ENCODE measurements around the gene KCNT1. TPM values are rescaled to one million over a fixed set of nuclear protein-coding genes. Genes with fewer than 3 reads are reported as not detected.

The KCNT1 gene
- total and polyA plus RNA-seq, 2 experiments from 2014 or later = 0.27 TPM; not detected in 1

DNA sequence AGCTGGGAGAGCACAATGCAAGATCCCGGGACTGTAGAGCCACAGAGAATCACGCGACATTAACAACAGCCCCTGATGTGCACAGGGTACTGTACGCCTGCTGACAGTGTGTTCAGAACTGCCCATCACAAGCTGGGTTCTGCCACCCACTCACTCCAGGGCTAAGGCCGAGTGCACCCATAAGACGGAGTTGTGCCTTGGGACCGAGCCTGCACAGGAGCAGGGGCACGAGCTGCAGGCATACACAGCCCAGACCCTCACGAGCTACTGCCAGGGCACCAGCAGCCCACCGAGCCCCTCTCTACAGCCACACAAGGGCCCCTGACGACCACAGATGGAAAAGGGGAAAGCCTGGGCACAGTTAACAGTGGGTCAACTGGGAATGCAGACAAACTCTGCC lies 137.5 kb downstream of the KCNT1 start:
- Histone ChIP-seq H3K9me2 (replicated peaks; ENCODE audit: insufficient read depth) (no peaks in the 10 kb centered on the region), H3K27me3 (no peaks in the 10 kb centered on the region), H3K9me3 (ENCODE audit: low read depth) (no peaks in the 10 kb centered on the region), H3K4me2 (no peak overlapping the region), H3K36me3 (replicated peaks; ENCODE audit: insufficient read depth, low read depth) (peaks cover 2% of the 10 kb centered on the region), H4K20me1 (ENCODE audit: insufficient read depth, poor library complexity, severe bottlenecking) (peaks cover 7% of the 10 kb centered on the region), H3K4me1 (ENCODE audit: insufficient read depth) (no peaks in the 10 kb centered on the region), H3K4me3 (no peak overlapping the region), H3K79me2 (peaks cover 37% of the 10 kb centered on the region), H3K27ac (no peak overlapping the region), H2AFZ (no peak overlapping the region)
- 98% methylated on average over 7 of the region's 11 CpGs for WGBS (ENCODE audit: low lambda C conversion rate, missing lambda C conversion rate)
- TF ChIP-seq, protein P1, sequence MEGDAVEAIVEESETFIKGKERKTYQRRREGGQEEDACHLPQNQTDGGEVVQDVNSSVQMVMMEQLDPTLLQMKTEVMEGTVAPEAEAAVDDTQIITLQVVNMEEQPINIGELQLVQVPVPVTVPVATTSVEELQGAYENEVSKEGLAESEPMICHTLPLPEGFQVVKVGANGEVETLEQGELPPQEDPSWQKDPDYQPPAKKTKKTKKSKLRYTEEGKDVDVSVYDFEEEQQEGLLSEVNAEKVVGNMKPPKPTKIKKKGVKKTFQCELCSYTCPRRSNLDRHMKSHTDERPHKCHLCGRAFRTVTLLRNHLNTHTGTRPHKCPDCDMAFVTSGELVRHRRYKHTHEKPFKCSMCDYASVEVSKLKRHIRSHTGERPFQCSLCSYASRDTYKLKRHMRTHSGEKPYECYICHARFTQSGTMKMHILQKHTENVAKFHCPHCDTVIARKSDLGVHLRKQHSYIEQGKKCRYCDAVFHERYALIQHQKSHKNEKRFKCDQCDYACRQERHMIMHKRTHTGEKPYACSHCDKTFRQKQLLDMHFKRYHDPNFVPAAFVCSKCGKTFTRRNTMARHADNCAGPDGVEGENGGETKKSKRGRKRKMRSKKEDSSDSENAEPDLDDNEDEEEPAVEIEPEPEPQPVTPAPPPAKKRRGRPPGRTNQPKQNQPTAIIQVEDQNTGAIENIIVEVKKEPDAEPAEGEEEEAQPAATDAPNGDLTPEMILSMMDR (IDR thresholded peaks at IDR 0.05; ENCODE audit: poor library complexity) = no peak
- no peak for TF ChIP-seq EZH2 (IDR thresholded peaks at IDR 0.05; ENCODE audit: borderline replicate concordance)
- no peak for TF ChIP-seq EZH2phosphoT487 (IDR thresholded peaks at IDR 0.05; ENCODE audit: low read depth, severe bottlenecking, unreplicated experiment)
- DNase-seq (ENCODE audit: low spot score) = no peak

DNA sequence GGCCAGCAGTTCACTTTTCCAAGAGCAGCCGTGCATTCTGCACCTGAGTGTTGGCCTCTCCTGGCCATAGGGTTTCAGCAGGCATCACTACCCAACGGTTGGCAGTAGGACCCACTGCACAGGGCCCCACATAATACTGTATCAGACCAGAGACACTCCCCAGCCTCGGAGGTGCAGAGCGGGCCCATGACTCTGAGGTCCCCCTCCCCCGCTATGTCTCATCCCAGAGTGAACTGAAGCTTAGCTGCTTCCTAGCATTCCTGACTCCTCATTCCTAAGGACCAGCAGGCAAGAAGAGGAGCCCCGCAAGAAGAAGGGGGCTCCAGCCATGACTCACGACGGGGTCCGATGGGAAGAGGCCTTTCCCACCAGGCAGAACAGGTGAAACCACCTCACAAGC lies 138.1 kb downstream of the KCNT1 start:
- H3K79me2 ChIP-seq = peaks cover 43% of the 10 kb centered on the region
- H3K4me3 ChIP-seq = no peak overlapping the region
- no peak overlapping the region for H2AFZ ChIP-seq
- 95% methylated on average over 9 of the region's 9 CpGs for WGBS (ENCODE audit: low lambda C conversion rate, missing lambda C conversion rate)
- no peak overlapping the region for H3K27ac ChIP-seq
- no peak overlapping the region for H3K4me2 ChIP-seq
- no peak for DNase-seq (ENCODE audit: low spot score)
- no peaks in the 10 kb centered on the region for H3K4me1 ChIP-seq (ENCODE audit: insufficient read depth)
- no peaks in the 10 kb centered on the region for H3K9me3 ChIP-seq (ENCODE audit: low read depth)
- H3K27me3 ChIP-seq = no peaks in the 10 kb centered on the region
- H4K20me1 ChIP-seq (ENCODE audit: insufficient read depth, poor library complexity, severe bottlenecking) = peaks cover 7% of the 10 kb centered on the region
- TF ChIP-seq, protein P1 (IDR thresholded peaks at IDR 0.05; ENCODE audit: poor library complexity) = no peak
- no peak for TF ChIP-seq EZH2phosphoT487 (IDR thresholded peaks at IDR 0.05; ENCODE audit: low read depth, severe bottlenecking, unreplicated experiment)
- TF ChIP-seq EZH2 (IDR thresholded peaks at IDR 0.05; ENCODE audit: borderline replicate concordance) = no peak
- no peaks in the 10 kb centered on the region for H3K9me2 ChIP-seq (replicated peaks; ENCODE audit: insufficient read depth)
- peaks cover 6% of the 10 kb centered on the region for H3K36me3 ChIP-seq (replicated peaks; ENCODE audit: insufficient read depth, low read depth)

DNA sequence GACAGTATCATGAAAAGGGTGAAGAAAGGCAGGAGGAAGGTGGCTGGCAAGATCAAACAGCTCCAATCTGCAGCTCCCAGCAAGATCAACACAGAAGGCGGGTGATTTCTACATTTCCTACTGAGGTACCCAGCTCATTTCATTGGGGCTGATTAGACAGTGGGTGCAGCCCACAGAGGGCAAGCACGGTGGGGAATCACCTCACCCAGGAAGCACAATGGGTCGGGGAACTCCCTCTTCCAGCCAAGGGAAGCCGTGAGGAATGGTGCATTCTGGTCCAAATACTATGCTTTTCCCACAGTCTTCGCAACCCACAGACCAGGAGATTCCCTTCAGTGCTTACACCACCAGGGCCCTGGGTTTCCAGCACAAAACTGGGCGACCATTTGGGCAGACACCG lies 138.6 kb downstream of the KCNT1 start:
- no peak overlapping the region for H3K4me3 ChIP-seq
- H3K4me2 ChIP-seq = no peak overlapping the region
- no peak overlapping the region for H2AFZ ChIP-seq
- H3K36me3 ChIP-seq (replicated peaks; ENCODE audit: insufficient read depth, low read depth) = peaks cover 6% of the 10 kb centered on the region
- 94% methylated on average over 7 of the region's 7 CpGs for WGBS (ENCODE audit: low lambda C conversion rate, missing lambda C conversion rate)
- no peaks in the 10 kb centered on the region for H3K9me3 ChIP-seq (ENCODE audit: low read depth)
- H4K20me1 ChIP-seq (ENCODE audit: insufficient read depth, poor library complexity, severe bottlenecking) = peaks cover 7% of the 10 kb centered on the region
- DNase-seq (ENCODE audit: low spot score) = no peak
- no peak overlapping the region for H3K27ac ChIP-seq
- H3K27me3 ChIP-seq = no peaks in the 10 kb centered on the region
- H3K4me1 ChIP-seq (ENCODE audit: insufficient read depth) = no peaks in the 10 kb centered on the region
- peaks cover 47% of the 10 kb centered on the region for H3K79me2 ChIP-seq
- TF ChIP-seq, protein P1 (IDR thresholded peaks at IDR 0.05; ENCODE audit: poor library complexity) = no peak
- no peak for TF ChIP-seq EZH2 (IDR thresholded peaks at IDR 0.05; ENCODE audit: borderline replicate concordance)
- H3K9me2 ChIP-seq (replicated peaks; ENCODE audit: insufficient read depth) = no peaks in the 10 kb centered on the region

Other genes with a start within 250 kb of the KCNT1 start
- 12.5 and 15.6 TPM in 2 replicates for gene PPP1R26, start 222.4 kb upstream of the KCNT1 start, total RNA-seq
- gene PPP1R26, start 222.4 kb upstream of the KCNT1 start, polyA plus RNA-seq = 9.1 and 15.0 TPM in 2 replicates
- gene MRPS2, start 201.5 kb upstream of the KCNT1 start, total RNA-seq = 22.4 and 28.0 TPM in 2 replicates
- gene MRPS2, start 201.5 kb upstream of the KCNT1 start, polyA plus RNA-seq = 57.0 and 59.1 TPM in 2 replicates
- not detected in 2 replicates for gene LCN1, start 180.7 kb upstream of the KCNT1 start, total RNA-seq
- 0.63 TPM in 1 of 2 replicates, not detected in the other for gene LCN1, start 180.7 kb upstream of the KCNT1 start, polyA plus RNA-seq
- gene OBP2A, start 156.1 kb upstream of the KCNT1 start, total RNA-seq = not detected in 2 replicates
- not detected in 2 replicates for gene OBP2A, start 156.1 kb upstream of the KCNT1 start, polyA plus RNA-seq
- not detected in 2 replicates for gene PAEP, start 140.4 kb upstream of the KCNT1 start, total RNA-seq
- 1.8 TPM in 1 of 2 replicates, not detected in the other for gene PAEP, start 140.4 kb upstream of the KCNT1 start, polyA plus RNA-seq
- gene GLT6D1, start 62.6 kb upstream of the KCNT1 start, total RNA-seq = 0.20 TPM in 2 replicates
- gene GLT6D1, start 62.6 kb upstream of the KCNT1 start, polyA plus RNA-seq = not detected in 2 replicates
- gene LCN9, start 38.9 kb upstream of the KCNT1 start, total RNA-seq = 2.2 and 2.6 TPM in 2 replicates
- 13.4 and 21.6 TPM in 2 replicates for gene LCN9, start 38.9 kb upstream of the KCNT1 start, polyA plus RNA-seq
- gene SOHLH1, start 2.7 kb upstream of the KCNT1 start, total RNA-seq = not detected in 2 replicates
- not detected in 2 replicates for gene SOHLH1, start 2.7 kb upstream of the KCNT1 start, polyA plus RNA-seq
- 15.6 and 18.2 TPM in 2 replicates for gene CAMSAP1, start 205.4 kb downstream of the KCNT1 start, total RNA-seq
- gene CAMSAP1, start 205.4 kb downstream of the KCNT1 start, polyA plus RNA-seq = 5.0 and 7.7 TPM in 2 replicates

Measured in hepatocyte (in vitro differentiated cells).